ENCODE measurements around the gene MYH6.

Gene MYH6

DNA sequence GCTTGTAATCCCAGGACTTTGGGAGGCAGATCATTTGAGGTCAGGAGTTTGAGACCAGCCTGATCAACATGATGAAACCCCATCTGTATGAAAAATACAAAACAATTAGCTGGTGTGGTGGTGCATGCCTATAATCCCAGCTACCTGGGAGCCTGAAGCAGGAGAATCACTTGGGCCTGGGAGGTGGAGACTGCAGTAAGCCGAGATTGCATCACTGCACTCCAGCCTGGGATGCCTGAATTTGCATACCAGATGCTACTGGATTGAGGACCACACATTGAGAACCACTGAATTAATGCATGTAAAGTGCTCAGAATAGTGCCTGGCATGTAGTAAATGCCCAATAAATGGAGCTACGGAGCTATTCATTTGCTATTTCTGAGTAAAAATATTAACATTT is 42.3 kb upstream of the MYH6 start:
- Histone ChIP-seq H3K27me3 (ENCODE audit: control insufficient read depth in 1 of 2, insufficient read depth in 1 of 2, low read length in 2 of 2) (peaks cover 26 to 44% of the 10 kb centered on the region in 2 experiments), H3K4me3 (ENCODE audit: insufficient read depth in 1 of 2, low read depth in 1 of 2, low read length in 2 of 2) (no peak overlapping the region), H3K23ac (ENCODE audit: low read length in 2 of 2) (no peak overlapping the region), H2BK120ac (ENCODE audit: low read depth, low read length) (no peak overlapping the region), H3K9ac (ENCODE audit: low read length) (no peak overlapping the region), H2BK12ac (ENCODE audit: low read length in 2 of 2) (no peak overlapping the region), H3K14ac (ENCODE audit: low read length in 2 of 2) (no peak overlapping the region), H3K36me3 (ENCODE audit: control insufficient read depth in 1 of 2, insufficient read depth in 2 of 2, low read depth in 1 of 2, low read length in 2 of 2) (no peaks in the 10 kb centered on the region), H3K27ac (ENCODE audit: low read length, poor library complexity, severe bottlenecking) (no peak overlapping the region), H2BK15ac (ENCODE audit: low read depth, poor library complexity, severe bottlenecking) (no peak overlapping the region), H3K79me1 (replicated peaks; ENCODE audit: low read length, poor library complexity, severe bottlenecking) (no peaks in the 10 kb centered on the region), H2AK5ac (ENCODE audit: low read length, severe bottlenecking) (no peak overlapping the region), H4K91ac (ENCODE audit: low read length) (no peak overlapping the region), H3K4ac (ENCODE audit: low read depth in 1 of 2, low read length in 2 of 2) (no peak overlapping the region), H3K18ac (ENCODE audit: low read depth in 1 of 2, low read length in 2 of 2) (no peak overlapping the region), H3K4me2 (ENCODE audit: low read length, poor library complexity, severe bottlenecking) (no peak overlapping the region), H4K8ac (ENCODE audit: low read length) (no peak overlapping the region), H2BK5ac (ENCODE audit: low read depth, low read length, poor library complexity, severe bottlenecking) (no peak overlapping the region), H3K4me1 (ENCODE audit: control insufficient read depth, insufficient read depth, low read depth, low read length) (no peaks in the 10 kb centered on the region), H3K9me3 (ENCODE audit: control insufficient read depth, low read length) (no peaks in the 10 kb centered on the region), H2AFZ (ENCODE audit: low read depth, low read length) (no peak overlapping the region)
- 48% methylated on average over 1 of the region's 2 CpGs for WGBS
- no peak for DNase-seq

DNA sequence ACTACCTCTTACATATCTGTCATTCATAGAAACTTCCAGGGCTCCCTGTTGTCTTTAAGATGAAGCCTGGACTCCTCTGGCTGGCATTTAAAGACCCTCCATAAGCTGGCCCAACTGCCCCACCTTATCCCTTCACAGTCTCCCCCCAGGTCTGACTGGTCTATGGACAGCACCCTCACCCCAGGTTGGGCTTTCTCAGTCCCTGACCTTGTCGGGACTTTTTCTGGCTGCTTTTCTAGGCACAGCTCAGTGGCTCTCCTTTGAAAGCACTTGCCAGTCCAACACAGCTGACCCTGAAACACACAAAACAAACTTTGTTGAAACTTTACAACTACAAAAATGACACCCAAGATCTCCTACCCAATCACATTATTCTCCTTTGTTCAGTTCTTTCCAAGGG is 41.2 kb upstream of the MYH6 start:
- H3K27ac ChIP-seq (ENCODE audit: low read length, poor library complexity, severe bottlenecking), result no peak overlapping the region
- no peak overlapping the region for H3K18ac ChIP-seq (ENCODE audit: low read depth in 1 of 2, low read length in 2 of 2)
- no peak overlapping the region for H3K9ac ChIP-seq (ENCODE audit: low read length)
- H3K27me3 ChIP-seq (ENCODE audit: control insufficient read depth in 1 of 2, insufficient read depth in 1 of 2, low read length in 2 of 2), result peaks cover 26 to 40% of the 10 kb centered on the region in 2 experiments
- H3K14ac ChIP-seq (ENCODE audit: low read length in 2 of 2), result no peak overlapping the region
- H3K4ac ChIP-seq (ENCODE audit: low read depth in 1 of 2, low read length in 2 of 2), result no peak overlapping the region
- H3K4me3 ChIP-seq (ENCODE audit: insufficient read depth in 1 of 2, low read depth in 1 of 2, low read length in 2 of 2), result no peak overlapping the region
- H2BK12ac ChIP-seq (ENCODE audit: low read length in 2 of 2), result no peak overlapping the region
- H3K23ac ChIP-seq (ENCODE audit: low read length in 2 of 2), result no peak overlapping the region
- no peak overlapping the region for H2BK120ac ChIP-seq (ENCODE audit: low read depth, low read length)
- no peak overlapping the region for H2BK15ac ChIP-seq (ENCODE audit: low read depth, poor library complexity, severe bottlenecking)
- H3K9me3 ChIP-seq (ENCODE audit: control insufficient read depth, low read length), result no peaks in the 10 kb centered on the region
- no peak overlapping the region for H2AK5ac ChIP-seq (ENCODE audit: low read length, severe bottlenecking)
- H3K4me1 ChIP-seq (ENCODE audit: control insufficient read depth, insufficient read depth, low read depth, low read length), result no peaks in the 10 kb centered on the region
- no peaks in the 10 kb centered on the region for H3K79me1 ChIP-seq (replicated peaks; ENCODE audit: low read length, poor library complexity, severe bottlenecking)
- no peak overlapping the region for H2AFZ ChIP-seq (ENCODE audit: low read depth, low read length)
- no peak overlapping the region for H4K91ac ChIP-seq (ENCODE audit: low read length)
- no peaks in the 10 kb centered on the region for H3K36me3 ChIP-seq (ENCODE audit: control insufficient read depth in 1 of 2, insufficient read depth in 2 of 2, low read depth in 1 of 2, low read length in 2 of 2)
- no peak overlapping the region for H3K4me2 ChIP-seq (ENCODE audit: low read length, poor library complexity, severe bottlenecking)
- H2BK5ac ChIP-seq (ENCODE audit: low read depth, low read length, poor library complexity, severe bottlenecking), result no peak overlapping the region
- WGBS, result 90% methylated on average over 1 of the region's 1 CpG
- H4K8ac ChIP-seq (ENCODE audit: low read length), result no peak overlapping the region
- DNase-seq, result no peak

DNA sequence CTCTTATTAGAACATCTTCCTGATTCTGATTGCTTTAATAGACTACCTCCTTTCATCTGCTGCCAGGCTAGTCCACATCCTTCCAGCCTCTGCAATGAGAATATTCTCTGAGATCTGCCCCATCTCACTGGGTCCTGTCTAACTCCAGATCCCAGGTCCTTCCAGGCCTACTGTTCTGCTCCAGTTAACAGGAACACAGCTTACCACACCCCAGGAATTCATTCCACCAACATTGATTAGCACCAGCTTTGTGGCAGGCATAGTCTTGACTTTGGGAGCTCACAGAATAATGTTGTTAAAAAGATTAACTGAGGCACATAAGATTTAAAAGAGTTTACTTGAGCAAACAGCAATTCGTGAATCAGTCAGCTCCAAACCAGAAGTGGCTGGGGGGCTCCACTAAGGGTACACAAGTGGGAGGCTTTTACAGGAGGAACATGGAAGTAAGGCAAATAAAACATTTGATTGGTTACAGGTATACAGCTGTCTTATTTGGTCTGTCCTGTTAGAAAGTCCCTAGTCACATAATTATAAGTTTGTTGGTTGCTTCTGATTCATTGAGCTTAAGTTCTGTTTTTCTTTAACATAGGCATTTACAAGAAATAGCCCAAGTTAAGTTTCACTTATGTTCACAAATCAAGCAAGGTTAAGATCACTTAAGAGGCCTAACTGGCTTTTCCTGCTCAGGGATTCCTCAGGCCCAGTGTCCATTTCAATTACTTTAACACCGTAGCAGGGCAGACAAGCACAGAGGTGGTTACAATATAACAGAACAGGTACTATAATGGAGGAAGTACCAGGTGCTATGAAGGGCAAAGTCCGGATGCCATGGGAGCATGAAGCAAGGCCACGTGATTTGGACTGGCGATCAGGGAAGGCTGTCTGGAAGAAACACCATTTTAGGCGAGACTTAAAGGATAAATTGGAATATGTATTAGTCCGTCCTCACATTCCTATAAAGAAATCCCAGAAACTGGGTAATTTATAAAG is 39.6 kb upstream of the MYH6 start:
- peaks cover 37 to 50% of the 10 kb centered on the region in 2 experiments for H3K27me3 ChIP-seq (ENCODE audit: control insufficient read depth in 1 of 2, insufficient read depth in 1 of 2, low read length in 2 of 2)
- no peak overlapping the region for H3K9ac ChIP-seq (ENCODE audit: low read length)
- H3K79me1 ChIP-seq (replicated peaks; ENCODE audit: low read length, poor library complexity, severe bottlenecking), result no peaks in the 10 kb centered on the region
- no peak overlapping the region for H3K4me2 ChIP-seq (ENCODE audit: low read length, poor library complexity, severe bottlenecking)
- DNase-seq, result no peak
- no peak overlapping the region for H3K23ac ChIP-seq (ENCODE audit: low read length in 2 of 2)
- no peak overlapping the region for H3K18ac ChIP-seq (ENCODE audit: low read depth in 1 of 2, low read length in 2 of 2)
- H2AFZ ChIP-seq (ENCODE audit: low read depth, low read length), result no peak overlapping the region
- no peak overlapping the region for H2BK15ac ChIP-seq (ENCODE audit: low read depth, poor library complexity, severe bottlenecking)
- H3K9me3 ChIP-seq (ENCODE audit: control insufficient read depth, low read length), result no peaks in the 10 kb centered on the region
- H3K14ac ChIP-seq (ENCODE audit: low read length in 2 of 2), result no peak overlapping the region
- H2BK5ac ChIP-seq (ENCODE audit: low read depth, low read length, poor library complexity, severe bottlenecking), result no peak overlapping the region
- H2BK12ac ChIP-seq (ENCODE audit: low read length in 2 of 2), result no peak overlapping the region
- no peaks in the 10 kb centered on the region for H3K4me1 ChIP-seq (ENCODE audit: control insufficient read depth, insufficient read depth, low read depth, low read length)
- no peak overlapping the region for H2BK120ac ChIP-seq (ENCODE audit: low read depth, low read length)
- H3K36me3 ChIP-seq (ENCODE audit: control insufficient read depth in 1 of 2, insufficient read depth in 2 of 2, low read depth in 1 of 2, low read length in 2 of 2), result no peaks in the 10 kb centered on the region
- H4K8ac ChIP-seq (ENCODE audit: low read length), result no peak overlapping the region
- no peak overlapping the region for H3K27ac ChIP-seq (ENCODE audit: low read length, poor library complexity, severe bottlenecking)
- 81% methylated on average over 5 of the region's 7 CpGs for WGBS
- H2AK5ac ChIP-seq (ENCODE audit: low read length, severe bottlenecking), result no peak overlapping the region
- H3K4ac ChIP-seq (ENCODE audit: low read depth in 1 of 2, low read length in 2 of 2), result no peak overlapping the region
- no peak overlapping the region for H4K91ac ChIP-seq (ENCODE audit: low read length)
- H3K4me3 ChIP-seq (ENCODE audit: insufficient read depth in 1 of 2, low read depth in 1 of 2, low read length in 2 of 2), result no peak overlapping the region

DNA sequence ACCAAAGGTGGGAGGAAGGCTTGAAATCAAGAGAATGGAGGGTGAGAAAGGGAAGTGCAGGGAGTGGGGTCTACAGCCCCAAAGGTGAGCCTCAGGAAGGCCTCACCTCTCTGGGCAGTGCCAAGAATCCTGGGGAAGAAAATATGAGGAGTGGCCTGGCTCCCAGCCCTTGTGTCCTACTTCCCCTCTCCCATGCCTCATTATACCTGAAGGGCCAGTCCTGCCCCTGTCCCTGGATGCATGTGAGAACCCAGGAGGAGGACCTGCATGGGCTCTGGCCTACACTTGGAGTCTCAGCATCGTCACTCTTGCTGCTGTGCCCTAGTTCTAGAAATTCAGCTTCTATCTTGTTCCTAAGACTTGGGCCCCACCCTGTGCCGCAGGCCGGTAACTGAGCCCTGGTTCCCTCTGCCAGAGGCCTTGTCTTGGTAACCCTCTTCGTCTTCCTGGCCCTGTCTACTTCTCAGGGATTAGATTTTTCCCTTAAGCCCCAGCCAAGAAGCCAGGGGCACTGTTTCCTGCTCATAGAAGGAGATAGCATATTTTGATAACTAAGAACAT is 38.3 kb upstream of the MYH6 start:
- Histone ChIP-seq H3K23ac (ENCODE audit: low read length in 2 of 2) (no peak overlapping the region), H3K4ac (ENCODE audit: low read depth in 1 of 2, low read length in 2 of 2) (no peak overlapping the region), H4K8ac (ENCODE audit: low read length) (no peak overlapping the region), H3K27me3 (ENCODE audit: control insufficient read depth in 1 of 2, insufficient read depth in 1 of 2, low read length in 2 of 2) (peaks cover 50 to 51% of the 10 kb centered on the region in 2 experiments), H3K27ac (ENCODE audit: low read length, poor library complexity, severe bottlenecking) (no peak overlapping the region), H3K4me2 (ENCODE audit: low read length, poor library complexity, severe bottlenecking) (no peak overlapping the region), H2BK12ac (ENCODE audit: low read length in 2 of 2) (no peak overlapping the region), H2BK120ac (ENCODE audit: low read depth, low read length) (no peak overlapping the region), H4K91ac (ENCODE audit: low read length) (no peak overlapping the region), H3K18ac (ENCODE audit: low read depth in 1 of 2, low read length in 2 of 2) (no peak overlapping the region), H3K4me3 (ENCODE audit: insufficient read depth in 1 of 2, low read depth in 1 of 2, low read length in 2 of 2) (no peak overlapping the region), H3K9ac (ENCODE audit: low read length) (no peak overlapping the region), H2BK15ac (ENCODE audit: low read depth, poor library complexity, severe bottlenecking) (no peak overlapping the region), H3K4me1 (ENCODE audit: control insufficient read depth, insufficient read depth, low read depth, low read length) (no peaks in the 10 kb centered on the region), H2BK5ac (ENCODE audit: low read depth, low read length, poor library complexity, severe bottlenecking) (no peak overlapping the region), H2AFZ (ENCODE audit: low read depth, low read length) (no peak overlapping the region), H3K14ac (ENCODE audit: low read length in 2 of 2) (no peak overlapping the region), H3K79me1 (replicated peaks; ENCODE audit: low read length, poor library complexity, severe bottlenecking) (no peaks in the 10 kb centered on the region), H3K9me3 (ENCODE audit: control insufficient read depth, low read length) (no peaks in the 10 kb centered on the region), H2AK5ac (ENCODE audit: low read length, severe bottlenecking) (no peak overlapping the region), H3K36me3 (ENCODE audit: control insufficient read depth in 1 of 2, insufficient read depth in 2 of 2, low read depth in 1 of 2, low read length in 2 of 2) (no peaks in the 10 kb centered on the region)
- WGBS, result 63% methylated on average over 4 of the region's 4 CpGs
- DNase-seq, result no peak
